Right renal pelvis (tissue), 4 donors: ENCODE results near the gene METTL16. TPM values are rescaled to one million over a fixed set of nuclear protein-coding genes. Genes with fewer than 3 reads are reported as not detected.

Source experiments
- DNase-seq, 4 donors: peaks; one replicate each; pipeline ENCODE4 v3.0.0-alpha.2; 2013; ENCODE audit warnings: low read depth in 4 of 4, low spot score in 3 of 4, missing footprints in 1 of 4
- polyA plus RNA-seq, 4 donors: library from polyadenylated mRNA; unstranded; fragments of 120-200 nt; gene quantifications; one replicate each; pipeline ENCODE4 v1.2.1, GENCODE V29; 2013; ENCODE audit not compliant: insufficient read length in 4 of 4

The METTL16 gene
- polyA plus RNA-seq, 4 donors, result 37.2 to 47.0 (median 42.1) TPM

DNA sequence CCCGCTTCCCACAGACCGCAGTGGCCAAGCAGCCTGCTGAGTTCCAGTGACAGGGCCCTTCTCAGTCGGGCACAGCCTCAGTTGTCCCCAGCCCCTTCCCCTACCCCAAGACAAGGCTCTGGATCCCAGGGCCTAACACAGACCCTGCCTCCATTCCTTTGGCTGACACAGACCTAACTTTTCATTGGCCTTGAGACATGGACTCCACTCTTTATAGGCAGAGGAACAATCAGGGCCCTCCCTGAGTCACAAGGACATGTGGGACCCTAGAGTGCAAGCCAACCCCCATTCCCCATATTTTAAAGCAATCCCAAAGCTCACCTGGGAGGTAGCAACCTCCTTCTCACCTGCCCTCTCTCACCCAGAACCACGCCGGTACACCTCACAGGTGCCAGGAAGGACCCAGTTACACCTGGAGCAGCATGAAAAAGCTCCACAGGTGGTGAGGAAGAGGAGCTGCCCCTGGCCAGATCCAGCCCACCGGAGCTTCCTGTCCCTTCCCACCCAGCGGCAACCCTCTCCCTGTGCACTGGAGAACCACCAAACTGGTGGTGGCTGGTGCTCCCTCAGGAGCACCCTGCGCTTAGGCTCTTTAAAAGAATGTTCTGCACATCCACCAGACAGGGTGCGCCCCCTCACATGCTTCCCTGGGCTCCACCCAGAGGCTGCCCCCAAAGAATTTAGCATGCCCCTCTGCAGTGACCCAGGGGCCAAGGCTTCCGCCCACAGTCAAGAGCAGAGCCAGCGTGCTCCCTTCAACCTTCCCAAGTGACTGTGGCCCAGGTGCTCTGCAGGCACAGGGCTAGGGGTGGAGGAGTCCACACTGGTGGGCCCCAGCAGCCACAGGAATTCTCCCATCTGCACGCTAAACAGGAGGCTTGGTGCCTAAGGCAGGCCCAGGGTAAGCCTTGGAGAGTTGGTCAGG lies 114.2 kb downstream of the METTL16 start:
- DNase-seq, result no peak

DNA sequence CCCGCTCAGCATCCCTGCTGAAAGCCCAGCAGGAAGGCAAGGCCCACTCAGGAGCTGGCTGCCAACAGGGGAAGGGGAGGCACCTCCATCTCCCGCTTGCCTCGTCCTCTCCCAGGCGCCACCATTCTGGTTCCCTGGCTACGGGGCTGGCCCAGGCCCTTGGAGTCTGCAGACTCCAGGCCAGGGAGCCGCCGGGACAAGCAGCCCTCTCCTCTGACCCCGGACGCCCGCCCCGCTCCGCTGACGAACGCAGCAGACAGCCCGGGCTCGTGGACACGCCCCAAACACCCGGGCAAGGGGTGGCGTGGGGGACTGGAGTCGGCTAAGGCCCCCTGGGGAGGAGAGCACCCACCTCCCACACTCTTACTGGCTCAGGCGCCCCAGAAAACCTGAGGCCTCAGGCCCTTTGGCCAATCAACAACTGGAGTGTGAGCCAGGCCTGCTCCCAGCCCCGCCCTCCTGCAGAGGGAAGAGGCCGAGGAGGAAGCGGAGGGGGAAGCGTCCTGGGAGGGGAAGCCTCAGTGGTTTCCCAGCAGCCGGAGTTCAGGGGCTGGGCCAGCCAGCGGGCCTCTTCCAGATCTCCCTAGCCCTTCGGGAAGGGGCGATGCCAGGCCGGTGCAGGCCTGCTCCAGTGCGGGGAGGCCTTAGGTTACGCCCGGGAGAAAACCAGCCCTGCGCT lies 115.0 kb downstream of the METTL16 start:
- peak; percentile 77 to 91 (median 84) for DNase-seq

DNA sequence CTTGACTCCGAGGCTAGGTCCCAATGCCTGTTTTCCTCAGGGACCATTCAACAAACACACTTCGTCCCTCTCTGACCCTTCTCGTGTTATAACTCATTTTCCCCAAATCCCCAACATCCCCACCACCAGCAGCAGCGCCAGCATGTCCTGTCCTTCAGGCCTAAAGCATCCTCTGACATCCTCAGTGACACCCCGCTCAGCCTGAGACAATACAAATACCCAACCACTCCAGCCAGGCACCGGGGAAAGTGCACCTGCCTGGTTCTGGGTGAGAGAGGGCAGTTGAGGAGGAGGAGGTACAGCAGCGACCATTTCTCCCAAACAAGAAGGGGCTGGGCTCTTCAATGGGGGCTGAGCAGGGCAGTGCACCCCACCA lies 115.5 kb downstream of the METTL16 start:
- DNase-seq, result no peak

DNA sequence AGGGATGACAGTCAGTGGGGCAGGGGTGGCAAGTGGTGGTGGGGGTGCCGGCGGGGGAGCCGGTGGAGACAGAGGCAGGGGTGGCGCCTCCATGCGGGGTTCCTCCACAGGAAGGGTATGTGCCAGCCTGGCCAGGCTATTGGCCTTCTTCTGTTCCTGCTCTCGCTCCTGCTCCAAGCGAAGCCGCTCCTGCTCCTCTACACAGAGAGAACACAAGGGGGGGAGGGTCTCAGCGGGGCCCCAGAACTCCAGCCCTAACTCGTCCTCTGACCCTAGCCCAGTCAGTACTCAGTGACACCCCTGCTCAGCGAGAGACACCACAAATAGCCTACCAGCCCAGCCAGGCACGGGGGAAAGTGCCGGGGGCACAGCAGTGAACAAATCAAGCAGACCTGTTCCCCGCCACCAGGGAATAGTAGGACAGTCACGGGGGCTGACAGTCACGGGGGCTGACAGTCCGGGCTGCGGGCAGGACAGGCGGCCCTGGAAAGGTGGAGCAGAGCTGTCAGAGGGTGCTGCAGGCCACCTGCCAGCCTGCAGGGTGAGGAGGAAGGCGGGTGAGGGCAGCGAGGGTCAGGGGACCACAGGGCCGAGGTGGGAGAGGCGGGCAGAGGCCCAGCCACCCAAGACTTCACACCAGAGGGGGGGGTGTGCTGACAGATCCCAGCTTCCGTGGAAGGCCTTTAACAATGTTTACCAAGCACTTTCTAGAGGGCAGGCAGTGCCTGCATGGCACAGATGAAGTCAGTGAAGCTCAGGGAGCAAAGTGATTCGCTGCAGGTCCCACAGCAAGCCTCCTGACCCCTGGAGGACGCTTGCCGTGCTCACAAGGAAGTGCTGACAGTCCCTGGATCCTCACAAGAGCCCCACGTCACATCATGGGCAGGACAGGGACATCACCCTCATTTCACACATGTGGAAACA lies 116.2 kb downstream of the METTL16 start:
- DNase-seq, result no peak

DNA sequence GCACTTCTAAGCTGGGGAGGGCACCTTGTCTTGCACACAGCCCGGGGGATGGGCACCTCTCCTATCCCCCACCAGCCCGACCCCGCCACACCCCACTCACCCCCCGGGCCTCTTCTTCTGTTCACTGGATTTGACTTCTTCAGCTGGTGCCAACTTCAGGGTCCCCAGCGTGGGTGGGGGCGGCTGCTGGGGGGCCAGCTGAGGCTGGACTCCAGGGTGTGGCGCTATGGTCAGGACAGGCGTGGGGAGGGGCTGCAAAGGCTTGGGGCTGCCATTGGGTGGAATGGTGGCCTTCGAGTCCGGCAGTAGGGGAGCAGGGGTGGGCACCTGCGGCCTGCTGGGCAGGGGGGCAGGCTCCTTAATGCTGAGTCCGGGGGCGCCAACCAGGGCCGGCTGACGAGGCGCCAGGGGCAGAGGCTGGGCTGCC lies 116.9 kb downstream of the METTL16 start:
- DNase-seq, result no peak

DNA sequence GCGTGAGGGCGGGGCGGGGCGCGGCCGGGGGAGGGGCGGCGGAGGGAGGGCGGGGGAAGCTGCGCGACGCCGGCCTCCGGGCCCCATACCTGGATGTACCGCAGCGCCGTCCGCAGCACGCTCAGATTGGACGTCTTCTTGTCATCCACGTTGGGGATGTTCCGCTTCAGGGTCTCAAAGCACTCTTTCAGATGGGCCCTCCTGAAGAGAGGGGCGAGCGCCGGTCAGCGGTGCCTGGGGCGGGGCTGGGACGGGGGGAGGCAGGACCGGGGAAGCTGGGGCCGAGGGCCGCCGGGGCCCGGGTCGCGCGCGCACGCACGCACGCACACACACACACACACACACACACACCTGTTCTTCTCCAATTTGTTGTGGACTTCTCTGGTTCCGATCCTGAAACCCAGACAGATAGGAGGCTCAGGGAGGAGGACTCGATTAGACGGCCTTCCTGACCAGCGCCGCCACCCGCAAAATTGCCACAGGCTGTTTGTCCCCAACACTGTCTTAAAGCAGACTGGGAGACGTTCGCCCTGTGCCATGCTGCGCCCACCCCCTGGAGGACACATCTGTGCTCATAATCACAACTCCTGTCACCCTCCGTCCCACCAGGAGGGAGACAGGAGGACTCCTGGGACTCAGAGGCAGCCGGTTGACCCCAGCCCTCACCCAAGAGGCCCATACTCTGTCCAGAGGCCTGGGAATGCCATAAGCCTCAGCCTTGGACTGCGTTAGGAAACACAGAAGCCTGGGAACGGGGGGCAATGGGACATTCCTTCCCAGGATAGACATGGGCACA lies 117.5 kb downstream of the METTL16 start:
- DNase-seq, result no peak

DNA sequence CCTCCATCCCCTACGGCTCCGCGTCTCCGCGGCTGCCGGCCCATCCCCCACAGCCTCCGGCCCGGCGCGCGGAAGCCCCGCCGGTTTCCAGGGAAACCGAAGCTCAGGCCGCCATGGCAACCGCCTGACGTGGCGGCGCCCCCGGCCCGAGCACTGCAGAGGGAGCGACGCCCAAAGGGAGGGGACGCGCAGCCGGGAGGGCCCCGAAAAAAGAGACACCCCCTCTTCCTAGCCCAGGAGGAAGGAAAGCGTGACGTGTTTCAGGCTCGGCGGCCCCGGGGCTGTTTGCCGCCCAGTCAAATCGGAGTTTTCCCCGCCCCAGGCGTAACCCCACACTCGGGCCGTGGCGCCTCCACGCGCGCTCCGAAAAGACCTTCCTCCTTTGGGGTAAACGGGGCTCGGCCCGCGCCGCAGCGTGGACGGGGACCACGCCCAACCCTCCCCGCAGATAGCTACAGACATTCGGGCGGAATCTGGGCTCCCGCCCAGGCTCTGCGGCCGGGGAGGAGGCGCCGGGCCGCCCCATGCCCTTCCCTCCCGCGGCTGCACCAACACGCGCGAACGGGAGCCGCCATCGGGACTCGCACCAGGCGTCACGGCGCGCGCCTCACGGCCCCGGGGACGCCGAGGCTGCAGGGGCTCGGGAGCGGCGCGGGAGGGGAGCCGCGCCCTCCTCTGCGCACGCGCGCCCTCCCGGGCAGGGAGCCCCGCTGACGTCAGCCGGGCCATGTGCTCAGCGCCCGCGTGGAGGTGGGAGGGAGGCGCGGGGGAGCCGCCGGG lies 118.3 kb downstream of the METTL16 start:
- peak in 1 of 4 donors; percentile 75 for DNase-seq

DNA sequence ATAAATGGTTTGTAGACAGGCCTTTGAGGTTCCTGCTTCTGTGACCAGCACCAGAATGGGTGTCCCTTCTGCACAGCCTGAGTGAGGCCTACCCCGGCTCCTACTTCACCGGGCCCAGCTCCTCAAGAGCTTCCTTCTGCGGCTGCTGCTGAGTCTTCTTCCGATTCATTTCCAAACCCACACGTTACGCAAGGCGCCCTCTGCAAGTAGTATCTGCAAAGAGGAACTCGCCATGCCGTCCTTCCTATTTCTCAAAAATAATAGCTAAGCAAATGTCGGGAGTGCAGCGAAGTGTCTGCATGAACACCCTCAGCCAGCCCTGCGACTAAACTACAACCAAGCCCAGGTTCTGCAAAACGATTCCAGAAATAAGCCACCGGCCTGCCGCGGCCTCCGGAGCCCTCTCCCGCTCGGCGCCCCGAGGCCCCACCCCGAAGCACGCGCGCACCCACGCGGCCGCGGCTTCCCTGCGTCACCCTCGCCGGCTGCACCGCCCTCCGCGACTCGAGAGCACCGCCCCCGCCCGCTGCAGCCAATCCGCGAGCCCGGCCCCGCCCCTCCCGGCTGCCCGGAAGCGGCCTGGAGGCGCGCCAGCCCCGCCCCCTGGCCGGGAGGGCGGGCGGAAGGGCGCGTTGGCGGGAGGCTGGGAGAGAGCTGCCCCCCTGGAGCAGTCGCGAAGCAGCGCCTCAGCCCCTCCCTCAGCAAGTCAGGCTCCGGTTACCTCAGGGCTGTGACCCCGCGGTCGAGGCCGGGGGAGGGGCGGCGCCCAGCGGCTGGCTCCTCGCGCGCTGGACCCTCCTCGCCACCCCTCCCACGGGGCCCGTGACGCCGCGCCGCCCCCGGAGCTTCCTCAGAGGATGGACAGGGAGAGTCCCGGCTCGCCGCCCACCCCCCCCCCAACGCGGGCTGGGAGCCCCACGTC lies 119.2 kb downstream of the METTL16 start:
- DNase-seq, result peak; percentile 83 to 92 (median 90)

DNA sequence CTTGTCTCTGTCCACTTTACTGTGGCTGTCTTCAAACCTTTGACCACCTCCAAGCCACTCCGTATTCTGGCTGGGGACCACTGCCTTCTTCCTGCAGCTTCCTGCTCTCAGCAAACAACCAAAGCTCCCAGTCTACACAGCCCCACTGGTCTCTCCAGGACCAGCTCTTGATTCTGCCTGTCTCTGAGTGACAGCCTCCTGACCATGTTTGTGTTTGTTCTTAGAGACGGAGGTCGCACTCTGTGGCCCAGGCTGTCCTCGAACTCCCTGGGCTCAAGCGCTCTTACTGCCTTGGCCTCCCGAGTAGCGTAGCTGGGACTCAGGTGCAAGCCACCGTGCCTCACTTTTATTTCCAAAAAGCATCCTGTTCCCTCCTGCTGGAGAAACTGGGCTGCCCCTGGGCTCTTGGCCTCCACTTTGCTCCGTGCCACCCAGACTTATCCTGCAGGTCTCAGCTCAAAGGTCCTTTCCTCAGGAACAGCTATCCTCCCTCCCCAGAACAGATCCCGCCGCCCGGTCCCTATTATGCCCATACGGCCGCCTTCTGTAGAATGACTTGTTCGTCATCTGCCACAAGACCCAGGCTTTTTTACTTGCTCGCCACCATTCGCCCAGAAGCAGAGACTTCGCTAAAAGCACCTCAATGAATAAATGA lies 120.0 kb downstream of the METTL16 start:
- no peak for DNase-seq

DNA sequence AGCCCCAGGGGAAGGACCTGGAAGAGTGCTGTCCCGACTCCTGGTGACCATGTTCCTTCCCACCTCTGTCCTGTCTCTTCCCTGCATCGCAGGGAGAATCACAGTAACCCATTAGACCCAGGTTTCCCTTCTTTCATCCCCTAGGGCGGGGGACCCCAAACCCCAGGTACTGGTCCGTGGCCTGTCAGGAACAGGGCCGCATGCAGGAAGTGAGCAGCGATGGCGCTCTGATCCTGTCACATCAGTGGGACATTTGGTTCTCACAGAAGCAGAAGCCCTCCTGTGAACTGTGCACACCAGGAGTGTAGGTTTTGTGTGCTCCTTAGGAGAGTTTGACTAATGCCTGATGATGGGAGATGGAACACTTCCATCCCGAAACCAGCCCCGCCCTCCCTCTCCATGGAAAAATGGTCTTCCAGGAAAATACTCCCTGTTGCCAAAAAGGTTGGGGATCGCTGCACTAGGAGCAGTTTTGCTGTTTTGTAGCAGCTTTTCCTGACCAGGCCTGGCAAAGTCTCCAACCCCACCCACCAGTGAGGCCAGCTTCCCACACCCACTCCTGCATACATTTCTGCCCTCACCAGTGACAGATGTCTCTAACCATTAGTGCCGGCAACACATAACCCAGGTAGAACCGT lies 121.4 kb downstream of the METTL16 start:
- no peak for DNase-seq

DNA sequence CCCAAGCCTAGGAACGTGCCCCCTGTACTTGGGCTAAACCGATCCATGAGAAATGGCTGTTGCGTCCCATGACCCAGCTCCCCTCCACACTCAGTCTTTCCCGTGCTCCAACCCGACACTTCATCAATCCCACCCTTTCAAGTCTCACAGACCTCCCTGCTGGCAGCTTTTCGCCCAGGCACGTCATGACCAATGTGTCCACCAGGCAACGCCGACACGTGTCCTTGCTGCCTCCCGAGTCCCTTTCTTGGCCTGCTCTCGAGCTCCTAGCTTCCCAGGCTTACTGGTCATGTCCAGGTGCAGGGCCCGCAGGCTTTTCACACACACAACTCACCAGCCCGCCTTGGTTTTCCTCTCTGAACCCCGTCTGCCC lies 123.0 kb downstream of the METTL16 start:
- no peak for DNase-seq

DNA sequence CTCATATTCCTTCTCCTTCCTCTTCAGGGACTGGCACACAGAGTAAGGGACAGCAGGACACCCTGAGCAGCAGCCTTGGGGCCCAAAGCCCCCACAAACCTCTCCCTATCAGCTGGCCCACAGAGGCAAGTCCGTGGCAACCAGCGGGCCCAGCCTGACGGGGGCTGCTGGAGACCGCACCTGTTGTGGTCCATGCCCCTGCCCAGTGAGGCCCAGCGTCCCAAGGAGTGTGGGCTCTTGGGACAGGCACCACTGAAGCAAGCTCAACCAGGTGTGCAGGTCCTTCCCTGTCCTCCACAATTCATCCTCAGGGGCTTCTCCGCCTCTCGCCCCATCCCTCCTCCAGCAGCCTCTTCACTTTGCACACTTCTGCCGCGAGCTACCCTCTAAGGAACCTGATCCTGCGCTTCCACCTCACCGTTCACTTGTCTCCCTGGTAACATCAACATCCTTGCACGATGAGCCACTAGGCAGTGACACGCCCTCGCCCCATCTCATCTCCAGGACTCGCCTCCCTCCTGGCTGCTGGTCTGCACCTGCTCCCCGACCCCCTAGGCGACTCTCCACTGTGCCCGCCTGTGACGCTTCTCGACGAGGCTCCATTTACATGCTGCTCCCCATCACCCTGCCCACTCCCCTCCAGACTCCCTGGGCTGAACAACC lies 123.5 kb downstream of the METTL16 start:
- DNase-seq, result no peak

DNA sequence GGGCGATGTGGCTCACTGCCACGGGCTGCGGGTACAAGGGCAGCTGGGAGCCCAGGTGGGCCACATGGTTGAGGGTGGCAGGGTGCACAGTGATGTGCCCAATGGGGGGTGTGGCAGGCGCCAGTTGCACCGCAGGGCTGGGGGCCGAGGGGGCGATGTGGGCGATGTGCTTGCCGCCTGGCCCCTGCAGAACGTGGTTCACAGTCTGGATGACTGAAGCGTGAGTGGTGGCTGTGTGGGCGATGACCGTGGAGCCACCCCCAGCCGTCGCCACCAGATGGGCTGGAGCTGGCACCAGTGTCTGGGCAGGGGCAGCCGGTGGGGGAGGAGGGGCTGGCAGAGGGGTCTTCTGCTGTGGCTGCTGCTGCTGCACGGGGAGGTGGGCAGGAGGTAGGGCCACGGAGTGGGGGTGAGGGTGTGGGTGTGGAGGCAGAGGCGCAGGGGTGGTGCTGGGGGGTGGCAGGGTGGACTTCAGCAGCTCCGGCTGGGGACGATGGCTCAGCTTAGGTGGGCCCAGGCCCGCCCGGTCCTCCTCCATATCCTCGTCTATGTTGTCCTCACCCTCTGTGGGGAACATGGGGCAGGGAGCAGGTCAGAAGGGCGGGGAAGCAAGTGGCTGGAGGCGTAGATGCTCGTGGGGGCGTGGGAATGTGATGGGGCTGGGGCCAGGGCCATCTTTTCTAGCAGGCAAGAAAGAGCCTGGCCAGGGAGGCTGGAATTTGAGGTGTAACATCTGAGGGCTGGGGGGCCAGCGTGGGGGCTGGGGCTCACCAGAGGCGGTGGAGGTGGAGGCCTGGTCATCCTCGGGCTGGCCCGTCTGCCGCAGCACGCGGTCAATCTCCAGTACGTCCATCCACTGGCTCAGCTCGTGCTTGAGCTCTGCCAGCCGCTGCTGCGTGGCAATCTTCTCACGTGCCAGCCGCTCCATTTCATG lies 124.3 kb downstream of the METTL16 start:
- DNase-seq, result no peak

DNA sequence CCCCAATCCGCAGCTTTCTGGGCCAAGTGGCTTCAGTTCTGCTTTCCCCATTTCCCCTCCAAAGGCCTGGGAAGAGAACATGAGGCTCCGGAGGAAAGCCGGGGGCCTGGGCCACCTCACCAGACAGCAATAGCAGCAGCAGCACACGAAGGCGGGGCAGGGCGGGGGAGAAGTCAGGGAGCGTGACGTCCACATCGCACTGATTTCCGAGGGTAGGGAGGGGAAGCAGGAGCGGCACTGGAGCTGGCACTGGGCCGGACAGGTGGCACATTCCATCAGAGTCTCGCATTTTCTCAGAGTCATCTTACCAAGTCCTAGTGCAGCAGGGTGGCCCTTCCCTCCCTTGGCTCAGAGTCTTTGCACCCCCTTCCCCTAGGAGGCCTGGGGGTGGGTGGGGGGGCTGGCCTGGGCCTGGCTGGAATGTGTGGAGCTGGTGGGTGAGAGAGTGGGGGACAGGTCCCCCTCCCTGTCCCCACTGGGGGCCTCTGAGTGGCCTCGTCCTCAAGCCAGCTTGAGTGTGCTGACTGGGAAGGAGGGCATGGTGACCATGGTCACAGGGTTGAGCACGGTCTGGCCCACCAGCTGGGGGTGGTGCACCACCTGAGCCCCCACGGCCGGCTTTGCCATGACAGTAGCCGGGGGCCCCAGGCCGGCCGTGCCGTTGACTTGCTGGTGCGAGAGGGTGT lies 125.1 kb downstream of the METTL16 start:
- DNase-seq, result peak in 1 of 4 donors; percentile 76
